Sigmoid colon (tissue), 7 donors: ENCODE measurements around the gene EIF3L. TPM values are rescaled to one million over a fixed set of nuclear protein-coding genes. Genes with fewer than 3 reads are reported as not detected.

Experiments used
- DNase-seq: peaks from one replicate; pipeline ENCODE4 v3.0.0-alpha.2; 2019
- H3K27ac ChIP-seq, 4 donors: fragments of 200-600 bp; sonication (generic); one replicate each; pipeline ENCODE4 v1.5.1; 2016 to 2019; ENCODE audit warnings: mild to moderate bottlenecking in 1 of 4
- H3K27me3 ChIP-seq, 3 donors: fragments of 200-600 bp; sonication (generic); one replicate each; pipeline ENCODE4 v1.5.1; 2019; ENCODE audit warnings: mild to moderate bottlenecking in 1 of 3
- H3K36me3 ChIP-seq, 4 donors: fragments of 200-600 bp; sonication (generic); one replicate each; pipeline ENCODE4 v1.5.1; 2016 to 2019
- H3K4me1 ChIP-seq, 4 donors: fragments of 200-600 bp; sonication (generic); one replicate each; pipeline ENCODE4 v1.5.1; 2017 to 2019
- H3K4me3 ChIP-seq, 4 donors: fragments of 200-600 bp; sonication (generic); one replicate each; pipeline ENCODE4 v1.5.1; 2017 to 2019; ENCODE audit warnings: mild to moderate bottlenecking in 2 of 4, moderate library complexity in 1 of 4
- H3K9me3 ChIP-seq, 4 donors: fragments of 200-600 bp in 3 of 4; sonication (generic) in 3 of 4; one replicate each; pipeline versions ENCODE4 v1.5.1 to v1.6.1; 2013 to 2019
- EP300 ChIP-seq, 4 donors: sonication (generic); formaldehyde crosslinking; IDR thresholded peaks; one replicate each; pipeline ENCODE4 v1.6.1; 2017; ENCODE audit warnings: antibody characterized with exemption in 4 of 4
- POLR2A ChIP-seq, 2 donors: fragments of 450-650 bp; IDR thresholded peaks; one replicate each; pipeline ENCODE4 v1.6.1; 2016; ENCODE audit warnings: antibody characterized with exemption in 2 of 2, mild to moderate bottlenecking in 2 of 2, moderate library complexity in 2 of 2
- POLR2AphosphoS5 ChIP-seq, 4 donors: sonication (generic); formaldehyde crosslinking; IDR thresholded peaks; one replicate each; pipeline ENCODE4 v1.6.1; 2017; ENCODE audit warnings: antibody characterized with exemption in 4 of 4
- WGBS, 2 donors: extraction: QIAGEN DNeasy Blood & Tissue Kit; methylation state at CpG; one replicate each; pipeline ENCODE4 v1.1.7; 2013; 5-methylcytosine and 5-hydroxymethylcytosine counted together
- intact Hi-C: fragments of 100-400 bp; cut with DNase I; formaldehyde crosslinking; loops from one replicate; pipeline ENCODE4 v1.15.1; 2023
- polyA plus RNA-seq, 3 donors: library from polyadenylated mRNA; stranded (reverse); fragments of 200-250 nt; gene quantifications; one replicate each; pipeline ENCODE4 v1.2.3, GENCODE V29; 2013
- total RNA-seq, 4 donors: library from RNA; depleted of rRNA; stranded (reverse); fragments of >200 nt; gene quantifications; one replicate each; pipeline ENCODE4 v1.1.0, GENCODE V29; 2016
- TF ChIP-seq, protein P1 (sequence below), 4 experiments: fragments of 450-650 bp in 3 of 4; fragments of 200-600 bp in 1 of 4; IDR thresholded peaks; one replicate each; pipeline ENCODE4 v1.5.1; 2016 to 2019; ENCODE audit warnings: antibody characterized with exemption in 4 of 4, mild to moderate bottlenecking in 3 of 4, moderate library complexity in 2 of 4
- donor health status: healthy with polysubstance abuse.
- donor health status: Bipolar disorder and iron deficiency.
- donor health status: healthy.

EIF3L gene
- total and polyA plus RNA-seq, 7 donors, result 198 to 628 (median 366) TPM

DNA sequence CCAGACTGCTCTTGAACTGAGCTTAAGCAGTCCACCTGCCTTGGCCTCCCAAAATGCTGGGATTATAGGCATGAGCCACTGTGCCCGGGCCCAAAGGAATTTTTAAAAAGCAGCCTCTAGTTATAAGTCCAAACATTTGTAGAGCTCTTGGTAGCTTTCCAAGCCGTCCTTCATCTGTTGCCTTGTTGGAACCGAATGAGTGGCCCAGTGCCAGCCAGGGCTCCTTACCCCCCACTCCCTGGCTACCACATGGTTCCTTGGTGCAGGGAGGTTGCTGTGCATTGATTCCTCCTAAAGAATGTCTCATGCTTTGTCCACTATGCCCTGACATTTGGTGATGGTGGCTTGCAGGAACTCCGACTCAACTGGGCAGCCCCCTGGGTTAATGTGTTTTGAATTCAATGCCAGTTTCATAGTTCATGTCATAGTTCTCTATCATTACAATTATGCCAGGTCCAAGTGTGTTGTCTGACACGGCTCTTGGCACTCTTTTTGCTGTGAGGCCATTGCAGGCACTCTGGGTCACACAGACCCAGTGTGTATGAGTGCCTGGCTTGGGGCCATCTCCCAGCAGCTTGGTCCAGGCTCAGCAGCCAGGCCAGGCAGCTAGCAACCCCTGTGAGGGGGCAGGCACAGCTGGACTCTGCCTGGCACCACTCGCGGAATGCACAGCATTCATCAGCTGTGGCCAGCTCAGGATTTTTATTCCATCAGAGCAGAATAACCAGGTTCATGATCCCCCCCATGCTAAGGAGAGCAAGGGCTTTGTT lies 43.5 kb downstream of the EIF3L start:
- no peaks in the 10 kb centered on the region for H3K27me3 ChIP-seq
- intact Hi-C loops, result no loop called here
- TF ChIP-seq EP300 (IDR thresholded peaks at IDR 0.05) (no peak), POLR2AphosphoS5 (IDR thresholded peaks at IDR 0.05) (peak in 1 of 4 donors; percentile 26), POLR2A (IDR thresholded peaks at IDR 0.05) (no peak)
- peaks cover 0 to 20% (median 3%) of the 10 kb centered on the region in 4 donors for H3K36me3 ChIP-seq
- no peak overlapping the region for H3K4me3 ChIP-seq
- H3K27ac ChIP-seq, result peak overlapping the region; percentile 73 to 89 (median 83)
- no peaks in the 10 kb centered on the region for H3K9me3 ChIP-seq
- DNase-seq, result peak; percentile 83
- WGBS, 2 donors, result 74 to 80% methylated on average over 7 of the region's 7 CpGs
- H3K4me1 ChIP-seq, result peaks cover 0 to 88% (median 80%) of the 10 kb centered on the region in 4 donors

DNA sequence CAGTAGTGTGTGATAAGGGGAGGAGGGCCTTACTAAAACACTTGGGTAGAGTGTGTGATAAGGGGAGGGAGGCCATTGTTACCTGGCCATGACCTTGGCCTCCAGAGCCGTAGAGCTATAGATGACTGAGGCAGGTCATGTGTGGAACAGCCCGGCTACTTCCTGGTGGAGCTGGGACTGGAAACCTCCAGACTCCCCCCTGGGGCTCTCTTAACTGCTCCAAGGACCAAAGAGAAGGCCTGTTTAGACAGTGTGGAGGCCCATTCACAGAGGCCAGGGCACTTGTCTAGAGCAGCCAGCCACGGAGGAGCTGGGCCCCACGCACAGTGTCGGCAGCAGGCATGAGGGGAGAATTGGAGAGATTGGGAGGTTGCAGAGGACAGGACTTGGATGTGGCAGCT lies 44.4 kb downstream of the EIF3L start:
- intact Hi-C loops, result no loop called here
- no peak for DNase-seq
- Histone ChIP-seq H3K9me3 (no peaks in the 10 kb centered on the region), H3K27ac (peak overlapping the region; percentile 73 to 89 (median 83)), H3K27me3 (no peaks in the 10 kb centered on the region), H3K4me1 (peaks cover 0 to 88% (median 75%) of the 10 kb centered on the region in 4 donors), H3K36me3 (peaks cover 0 to 18% (median 3%) of the 10 kb centered on the region in 4 donors), H3K4me3 (no peak overlapping the region)
- TF ChIP-seq, protein P1, sequence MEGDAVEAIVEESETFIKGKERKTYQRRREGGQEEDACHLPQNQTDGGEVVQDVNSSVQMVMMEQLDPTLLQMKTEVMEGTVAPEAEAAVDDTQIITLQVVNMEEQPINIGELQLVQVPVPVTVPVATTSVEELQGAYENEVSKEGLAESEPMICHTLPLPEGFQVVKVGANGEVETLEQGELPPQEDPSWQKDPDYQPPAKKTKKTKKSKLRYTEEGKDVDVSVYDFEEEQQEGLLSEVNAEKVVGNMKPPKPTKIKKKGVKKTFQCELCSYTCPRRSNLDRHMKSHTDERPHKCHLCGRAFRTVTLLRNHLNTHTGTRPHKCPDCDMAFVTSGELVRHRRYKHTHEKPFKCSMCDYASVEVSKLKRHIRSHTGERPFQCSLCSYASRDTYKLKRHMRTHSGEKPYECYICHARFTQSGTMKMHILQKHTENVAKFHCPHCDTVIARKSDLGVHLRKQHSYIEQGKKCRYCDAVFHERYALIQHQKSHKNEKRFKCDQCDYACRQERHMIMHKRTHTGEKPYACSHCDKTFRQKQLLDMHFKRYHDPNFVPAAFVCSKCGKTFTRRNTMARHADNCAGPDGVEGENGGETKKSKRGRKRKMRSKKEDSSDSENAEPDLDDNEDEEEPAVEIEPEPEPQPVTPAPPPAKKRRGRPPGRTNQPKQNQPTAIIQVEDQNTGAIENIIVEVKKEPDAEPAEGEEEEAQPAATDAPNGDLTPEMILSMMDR (IDR thresholded peaks at IDR 0.05), result no peak
- TF ChIP-seq EP300 (IDR thresholded peaks at IDR 0.05) (no peak), POLR2A (IDR thresholded peaks at IDR 0.05) (no peak), POLR2AphosphoS5 (IDR thresholded peaks at IDR 0.05) (no peak)
- 75 to 81% methylated on average over 5 of the region's 5 CpGs for WGBS, 2 donors

DNA sequence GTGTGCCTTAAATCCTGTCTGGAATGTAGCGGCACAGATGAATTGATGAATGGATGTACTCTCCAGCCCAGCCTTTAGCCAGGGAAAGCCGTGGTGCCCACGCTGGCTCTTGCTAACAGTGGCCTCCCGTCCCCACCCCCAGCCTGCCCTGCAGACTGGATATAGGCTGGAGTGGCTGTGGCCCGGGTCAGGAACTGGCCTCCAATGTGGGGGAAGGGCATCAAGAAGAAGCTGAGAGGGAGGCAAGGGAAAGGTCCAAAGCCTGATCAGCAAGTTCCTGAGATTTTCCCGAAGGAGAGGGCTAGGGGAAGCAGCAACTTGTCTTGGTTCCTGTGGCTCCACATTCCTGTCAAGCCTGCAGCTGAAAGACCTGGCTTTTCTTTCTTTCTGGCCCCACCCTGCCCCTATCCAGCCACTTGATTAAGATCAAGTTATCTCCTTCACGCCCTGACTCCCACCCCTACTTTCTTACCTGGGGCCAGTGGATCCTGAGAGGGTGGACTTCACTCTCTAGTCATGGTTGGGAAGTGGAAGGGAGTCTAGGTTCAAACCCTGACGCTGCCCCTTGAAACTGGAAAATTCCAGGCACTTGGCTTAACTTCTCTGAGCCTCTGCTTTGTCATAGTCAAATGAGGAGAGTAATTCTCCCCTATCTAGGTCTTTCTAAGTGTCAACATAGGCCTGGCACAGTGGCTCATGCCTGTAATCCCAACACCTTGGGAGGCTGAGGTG lies 45.9 kb downstream of the EIF3L start:
- no peaks in the 10 kb centered on the region for H3K9me3 ChIP-seq
- no peak overlapping the region for H3K4me3 ChIP-seq
- no peak for DNase-seq
- peak overlapping the region; percentile 21 to 89 (median 83) for H3K27ac ChIP-seq
- intact Hi-C loops, result no loop called here
- H3K36me3 ChIP-seq, result peaks cover 0 to 2% (median 0%) of the 10 kb centered on the region in 4 donors
- no peaks in the 10 kb centered on the region for H3K27me3 ChIP-seq
- peaks cover 0 to 86% (median 72%) of the 10 kb centered on the region in 4 donors for H3K4me1 ChIP-seq
- WGBS, 2 donors, result 54 to 71% methylated on average over 8 of the region's 8 CpGs
- TF ChIP-seq EP300 (IDR thresholded peaks at IDR 0.05) (no peak), POLR2AphosphoS5 (IDR thresholded peaks at IDR 0.05) (no peak), POLR2A (IDR thresholded peaks at IDR 0.05) (no peak)
- TF ChIP-seq, protein P1 (IDR thresholded peaks at IDR 0.05), result no peak

DNA sequence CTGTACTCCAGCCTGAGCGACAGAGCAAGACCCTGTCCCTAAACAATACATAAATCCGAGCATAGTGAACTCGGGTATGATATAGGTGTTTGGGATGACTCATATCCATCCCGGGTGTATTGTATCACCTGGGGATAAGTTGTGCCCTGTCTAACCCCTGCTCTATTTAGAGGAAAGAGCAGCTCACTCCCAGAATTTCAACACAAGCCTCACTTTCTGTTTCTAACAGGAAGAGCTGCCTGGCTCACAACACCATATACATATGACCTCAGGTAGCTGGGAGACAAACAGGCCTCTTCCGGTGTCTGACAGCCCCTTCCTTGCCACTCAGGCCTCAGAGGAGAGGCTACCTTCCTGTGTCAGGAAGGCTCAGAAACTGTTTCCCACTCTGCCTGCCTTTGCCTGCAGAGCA lies 47.0 kb downstream of the EIF3L start:
- peak overlapping the region; percentile 54 to 89 (median 83) for H3K27ac ChIP-seq
- H3K27me3 ChIP-seq, result no peaks in the 10 kb centered on the region
- TF ChIP-seq POLR2AphosphoS5 (IDR thresholded peaks at IDR 0.05) (no peak), EP300 (IDR thresholded peaks at IDR 0.05) (no peak), POLR2A (IDR thresholded peaks at IDR 0.05) (no peak)
- TF ChIP-seq, protein P1 (IDR thresholded peaks at IDR 0.05), result no peak
- H3K36me3 ChIP-seq, result no peaks in the 10 kb centered on the region
- DNase-seq, result no peak
- H3K9me3 ChIP-seq, result no peaks in the 10 kb centered on the region
- H3K4me1 ChIP-seq, result peaks cover 0 to 76% (median 65%) of the 10 kb centered on the region in 4 donors
- 21 to 31% methylated on average over 5 of the region's 5 CpGs for WGBS, 2 donors
- intact Hi-C loops, result no loop called here
- no peak overlapping the region for H3K4me3 ChIP-seq

DNA sequence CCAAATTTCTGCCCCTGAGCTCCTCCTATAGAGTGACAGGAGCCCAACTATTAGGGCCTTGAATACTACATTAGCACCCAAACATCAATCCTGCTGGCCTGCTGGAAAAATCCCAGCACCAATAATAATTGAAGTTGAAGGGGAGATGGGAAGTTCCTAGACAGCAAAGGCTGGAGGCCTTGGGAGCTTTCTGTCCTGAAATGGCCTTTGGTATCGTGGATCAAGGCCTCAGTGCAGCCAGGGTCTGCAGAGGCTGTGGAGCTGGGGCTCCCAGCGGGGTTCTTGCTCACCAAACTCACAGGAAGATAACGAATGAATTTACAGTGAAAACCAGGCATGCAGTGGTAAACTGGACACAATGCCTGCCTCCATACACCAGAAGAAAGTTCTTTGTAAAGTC lies 47.7 kb downstream of the EIF3L start:
- Histone ChIP-seq H3K9me3 (no peaks in the 10 kb centered on the region), H3K27me3 (no peaks in the 10 kb centered on the region), H3K4me3 (no peak overlapping the region), H3K36me3 (no peaks in the 10 kb centered on the region), H3K27ac (peak overlapping the region; percentile 54 to 89 (median 83)), H3K4me1 (peaks cover 0 to 75% (median 62%) of the 10 kb centered on the region in 4 donors)
- 80 to 94% methylated on average over 3 of the region's 3 CpGs for whole genome bisulfite sequencing, 2 donors
- TF ChIP-seq, protein P1 (IDR thresholded peaks at IDR 0.05), result no peak
- TF ChIP-seq POLR2A (IDR thresholded peaks at IDR 0.05), result no peak
- TF ChIP-seq POLR2AphosphoS5 (IDR thresholded peaks at IDR 0.05), result no peak
- no peak for TF ChIP-seq EP300 (IDR thresholded peaks at IDR 0.05)
- intact Hi-C loops, result no loop called here
- no peak for DNase-seq
